GM18499 (cell line): ENCODE measurements around the gene DGCR6.
"Not testable (repeated sequence)": the region's sequence is repeated elsewhere in the genome, so short reads cannot be mapped to it uniquely, and the experiment has no call there.

ENCODE experiments used
- ATAC-seq: cut with Tn5 transposase; IDR thresholded peaks from one replicate; pipeline ENCODE4 v1.9.1; 2021; ENCODE audit warnings: moderate number of reproducible peaks; ENCODE audit not compliant: insufficient read depth, unreplicated experiment

DGCR6 gene

GRCh38 chr22:18927573-18927972, 21.5 kb downstream of the DGCR6 start:
- no peak for ATAC-seq

- no peak for ATAC-seq
Measured at GRCh38 chr22:18929459-18929858, 23.3 kb downstream of the DGCR6 start.

GRCh38 chr22:18931905-18932652, 26.0 kb downstream of the DGCR6 start:
- ATAC-seq, result no peak

- no peak for ATAC-seq
Measured at GRCh38 chr22:18933914-18934313, 27.8 kb downstream of the DGCR6 start.

GRCh38 chr22:18934688-18935087, 28.6 kb downstream of the DGCR6 start:
- ATAC-seq, result not testable (repeated sequence)

GRCh38 chr22:18935889-18936529, 29.9 kb downstream of the DGCR6 start, which contains the start of gene PRODH:
Gene PRODH (minus strand): TSS chr22:18936293. CDS start chr22:18936287, 6 bp downstream.
- ATAC-seq, result no peak

- ATAC-seq, result not testable (repeated sequence)
Measured at GRCh38 chr22:18938691-18939090, 32.6 kb downstream of the DGCR6 start.

GRCh38 chr22:18947105-18947504, 41.0 kb downstream of the DGCR6 start:
- ATAC-seq, result not testable (repeated sequence)

- ATAC-seq, result no peak
Measured at GRCh38 chr22:18947905-18948304, 41.8 kb downstream of the DGCR6 start.

GRCh38 chr22:18950141-18950540, 44.0 kb downstream of the DGCR6 start:
- ATAC-seq, result no peak

- no peak for ATAC-seq
Measured at GRCh38 chr22:18952022-18952421, 45.9 kb downstream of the DGCR6 start.

GRCh38 chr22:18953128-18953527, 47.0 kb downstream of the DGCR6 start:
- not testable (repeated sequence) for ATAC-seq

GRCh38 chr22:18954303-18954989, 48.3 kb downstream of the DGCR6 start:
- ATAC-seq, result not testable (repeated sequence)

- ATAC-seq, result no peak
Measured at GRCh38 chr22:18954990-18955571, 49.0 kb downstream of the DGCR6 start.

GRCh38 chr22:18955696-18956095, 49.6 kb downstream of the DGCR6 start:
- ATAC-seq, result no peak

- ATAC-seq, result not testable (repeated sequence)
Measured at GRCh38 chr22:18956121-18956895, 50.2 kb downstream of the DGCR6 start.

GRCh38 chr22:18956956-18957355, 50.8 kb downstream of the DGCR6 start:
- not testable (repeated sequence) for ATAC-seq

GRCh38 chr22:18957621-18958320, 51.7 kb downstream of the DGCR6 start:
- not testable (repeated sequence) for ATAC-seq

GRCh38 chr22:18958321-18958705, 52.2 kb downstream of the DGCR6 start:
- not testable (repeated sequence) for ATAC-seq
